GM23338 (cell line): ENCODE data around the gene TMCC1. TPM values are rescaled to one million over a fixed set of nuclear protein-coding genes. Genes with fewer than 3 reads are reported as not detected.

Experiments
- ATAC-seq: fragments of 200-7000 bp; cut with Tn5 transposase; 3 replicates; pipeline ENCODE4 v1.9.1; 2020
- DNase-seq: peaks from one replicate; pipeline ENCODE4 v3.0.0-alpha.2; 2015; ENCODE audit warnings: low spot score
- H2AFZ ChIP-seq: fragments of 200-600 bp; sonication (generic); 2 replicates; pipeline ENCODE4 v1.8.0; 2016; ENCODE audit warnings: antibody characterized with exemption, mild to moderate bottlenecking, moderate library complexity
- H3F3A ChIP-seq: fragments of 200-600 bp; sonication (generic); replicated peaks from 2 replicates; pipeline ENCODE4 v1.8.0; 2017; ENCODE audit warnings: antibody characterized with exemption, mixed run types, low read depth
- H3K27ac ChIP-seq: fragments of 200-600 bp; sonication (generic); 2 replicates; pipeline ENCODE4 v1.6.1; 2016; ENCODE audit warnings: low read depth
- H3K27me3 ChIP-seq: fragments of 200-600 bp; sonication (generic); 2 replicates; pipeline ENCODE4 v1.8.0; 2016; ENCODE audit warnings: mild to moderate bottlenecking, mixed run types, moderate library complexity; ENCODE audit not compliant: insufficient read depth
- H3K36me3 ChIP-seq: fragments of 200-600 bp; sonication (generic); 2 replicates; pipeline ENCODE4 v1.8.0; 2016; ENCODE audit warnings: mild to moderate bottlenecking; ENCODE audit not compliant: insufficient read depth
- H3K4me1 ChIP-seq: fragments of 200-600 bp; sonication (generic); 2 replicates; pipeline ENCODE4 v1.8.0; 2016; ENCODE audit warnings: mild to moderate bottlenecking, moderate library complexity; ENCODE audit not compliant: insufficient read depth
- H3K4me2 ChIP-seq: fragments of 200-600 bp; sonication (generic); 2 replicates; pipeline ENCODE4 v1.7.1; 2017; ENCODE audit warnings: mixed run types
- H3K4me3 ChIP-seq: fragments of 200-600 bp; sonication (generic); 2 replicates; pipeline ENCODE4 v1.6.1; 2016; ENCODE audit warnings: mixed run types
- H3K79me2 ChIP-seq: fragments of 200-600 bp; sonication (generic); replicated peaks from 2 replicates; pipeline ENCODE4 v1.8.0; 2017; ENCODE audit warnings: mild to moderate bottlenecking; ENCODE audit not compliant: insufficient read depth
- H3K9me2 ChIP-seq: fragments of 200-600 bp; sonication (generic); 2 replicates; pipeline ENCODE4 v1.8.0; 2017; ENCODE audit not compliant: insufficient read depth
- H4K20me1 ChIP-seq: fragments of 200-600 bp; sonication (generic); replicated peaks from 2 replicates; pipeline ENCODE4 v1.8.0; 2017; ENCODE audit warnings: mild to moderate bottlenecking; ENCODE audit not compliant: insufficient read depth
- H3K27ac Mint-ChIP-seq: 2 replicates; pipeline ENCODE4 v1.8.0; 2020; ENCODE audit warnings: inconsistent platforms, mild to moderate bottlenecking, moderate library complexity, mixed read lengths
- H3K27me3 Mint-ChIP-seq: 3 replicates; pipeline ENCODE4 v1.8.0; 2022; ENCODE audit warnings: low read depth, mild to moderate bottlenecking, moderate library complexity, mixed read lengths, inconsistent platforms; ENCODE audit not compliant: insufficient read depth, poor library complexity
- H3K36me3 Mint-ChIP-seq: 3 replicates; pipeline ENCODE4 v1.8.0; 2021; ENCODE audit warnings: low read depth, mild to moderate bottlenecking, inconsistent platforms, moderate library complexity, mixed read lengths
- H3K4me1 Mint-ChIP-seq: 3 replicates; pipeline ENCODE4 v1.8.0; 2020; ENCODE audit warnings: mild to moderate bottlenecking, inconsistent platforms, mixed read lengths
- H3K4me3 Mint-ChIP-seq: 3 replicates; pipeline ENCODE4 v1.8.0; 2021; ENCODE audit warnings: moderate library complexity, mild to moderate bottlenecking, inconsistent platforms, mixed read lengths
- H3K9me3 Mint-ChIP-seq: 3 replicates; pipeline ENCODE4 v1.8.0; 2020; ENCODE audit warnings: moderate library complexity, mild to moderate bottlenecking, inconsistent platforms, mixed read lengths
- EZH2 ChIP-seq: fragments of 200-600 bp; sonication (generic); IDR thresholded peaks from one replicate; pipeline ENCODE4 v1.8.0; 2017; ENCODE audit warnings: antibody characterized with exemption, mild to moderate bottlenecking, low read depth; ENCODE audit not compliant: unreplicated experiment
- EZH2phosphoT487 ChIP-seq: fragments of 200-600 bp; sonication (generic); IDR thresholded peaks from one replicate; pipeline ENCODE4 v1.8.1; 2018; ENCODE audit warnings: antibody characterized with exemption; ENCODE audit not compliant: unreplicated experiment
- STAT1 ChIP-seq: IDR thresholded peaks from one replicate; pipeline ENCODE4 v1.6.1; 2016; ENCODE audit warnings: antibody characterized with exemption; ENCODE audit not compliant: unreplicated experiment
- ZNF331 ChIP-seq: fragments of 250-450 bp; sonication (Bioruptor Pico); IDR thresholded peaks from 2 replicates; pipeline ENCODE4 v1.5.0; 2020; ENCODE audit warnings: low read depth, mild to moderate bottlenecking, moderate library complexity
- ZNF462 ChIP-seq: fragments of 250-450 bp; sonication (Bioruptor Pico); IDR thresholded peaks from 2 replicates; pipeline ENCODE4 v1.5.0; 2020; ENCODE audit warnings: mild to moderate bottlenecking, moderate library complexity
- polyA plus RNA-seq: library from polyadenylated mRNA; unstranded; fragments of >200 nt; fragmentation: Nextera tagmentation; extraction: Ambion mirVana; gene quantifications from 2 replicates; pipeline ENCODE4 v1.2.1, GENCODE V29; 2016
- total RNA-seq: library from RNA; depleted of rRNA; stranded (reverse); fragments of >200 nt; shearing (Covaris generic); gene quantifications from 2 replicates; pipeline ENCODE4 v1.2.3, GENCODE V29; 2014

TMCC1 gene
- total and polyA plus RNA-seq, 2 experiments from 2014 or later, result 8.2 to 18.4 TPM

- Histone ChIP-seq H3K36me3 (no peaks in the 10 kb centered on the region), H3K4me3 (no peak overlapping the region), H3K4me2 (no peak overlapping the region), H3K79me2 (peaks cover 3% of the 10 kb centered on the region), H3K27ac (no peak overlapping the region), H3K27me3 (no peaks in the 10 kb centered on the region), H3K4me1 (peaks cover 9% of the 10 kb centered on the region), H4K20me1 (0 out of 2 replicates have a peak, but pooled peaks cover 3% of the 10 kb centered on the region), H3K9me2 (no peaks in the 10 kb centered on the region), H3F3A (no peaks in the 10 kb centered on the region), H2AFZ (no peak overlapping the region)
- H3K27me3 Mint-ChIP-seq, result peaks cover 5% of the 10 kb centered on the region
- peaks cover 20% of the 10 kb centered on the region for H3K36me3 Mint-ChIP-seq
- no peak overlapping the region for H3K27ac Mint-ChIP-seq
- no peak for TF ChIP-seq EZH2
- TF ChIP-seq EZH2phosphoT487, result no peak
- no peak for TF ChIP-seq ZNF462 (CRISPR knock-in tag)
- TF ChIP-seq ZNF331 (CRISPR knock-in tag), result no peak
- H3K4me1 Mint-ChIP-seq, result peaks cover 6% of the 10 kb centered on the region
- no peak for DNase-seq
- peaks cover 23% of the 10 kb centered on the region for H3K9me3 Mint-ChIP-seq
- no peak overlapping the region for H3K4me3 Mint-ChIP-seq
- no peak for ATAC-seq
These were observed 3.5 kb upstream of the TMCC1 start for GRCh38 chr3:129897026-129897425.

GRCh38 chr3:129892857-129893580 is 492 bp downstream of the TMCC1 start:
- ATAC-seq (peak; percentile 74), DNase-seq (peak; percentile 83)
- Histone ChIP-seq H4K20me1 (peaks cover 7% of the 10 kb centered on the region; the same call in 1 of the 2 replicates), H3K4me3 (peak overlapping the region; percentile 68), H3K9me2 (no peaks in the 10 kb centered on the region), H3K4me2 (peak overlapping the region; percentile 86), H3K27me3 (no peaks in the 10 kb centered on the region), H3K27ac (peak overlapping the region; percentile 92), H2AFZ (no peak overlapping the region), H3K36me3 (no peaks in the 10 kb centered on the region), H3K4me1 (peaks cover 33% of the 10 kb centered on the region), H3F3A (no peaks in the 10 kb centered on the region), H3K79me2 (peaks cover 43% of the 10 kb centered on the region)
- Mint-ChIP-seq H3K4me1 (peaks cover 28% of the 10 kb centered on the region), H3K9me3 (no peaks in the 10 kb centered on the region; the same call in 2 of the 3 replicates), H3K4me3 (peak overlapping the region; percentile 92), H3K27me3 (peaks cover 1% of the 10 kb centered on the region), H3K27ac (peak overlapping the region; percentile 97), H3K36me3 (no peaks in the 10 kb centered on the region; the same call in 2 of the 3 replicates)
- no peak for TF ChIP-seq STAT1
